Pulmonary artery endothelial cell (primary cell): ENCODE results near the gene DHX58. TPM values are rescaled to one million over a fixed set of nuclear protein-coding genes. Genes with fewer than 3 reads are reported as not detected.

Experiments
- DNase-seq: peaks from one replicate; pipeline ENCODE4 v3.0.0-alpha.2; 2011; ENCODE audit warnings: low read depth, low spot score
- total RNA-seq: library from RNA; depleted of rRNA; stranded (reverse); fragments of >200 nt; gene quantifications from 2 replicates; pipeline ENCODE4 v1.2.3, GENCODE V29; 2014

Gene DHX58
- total RNA-seq, 1 donor from 2014 or later: 9.6 TPM

DNA sequence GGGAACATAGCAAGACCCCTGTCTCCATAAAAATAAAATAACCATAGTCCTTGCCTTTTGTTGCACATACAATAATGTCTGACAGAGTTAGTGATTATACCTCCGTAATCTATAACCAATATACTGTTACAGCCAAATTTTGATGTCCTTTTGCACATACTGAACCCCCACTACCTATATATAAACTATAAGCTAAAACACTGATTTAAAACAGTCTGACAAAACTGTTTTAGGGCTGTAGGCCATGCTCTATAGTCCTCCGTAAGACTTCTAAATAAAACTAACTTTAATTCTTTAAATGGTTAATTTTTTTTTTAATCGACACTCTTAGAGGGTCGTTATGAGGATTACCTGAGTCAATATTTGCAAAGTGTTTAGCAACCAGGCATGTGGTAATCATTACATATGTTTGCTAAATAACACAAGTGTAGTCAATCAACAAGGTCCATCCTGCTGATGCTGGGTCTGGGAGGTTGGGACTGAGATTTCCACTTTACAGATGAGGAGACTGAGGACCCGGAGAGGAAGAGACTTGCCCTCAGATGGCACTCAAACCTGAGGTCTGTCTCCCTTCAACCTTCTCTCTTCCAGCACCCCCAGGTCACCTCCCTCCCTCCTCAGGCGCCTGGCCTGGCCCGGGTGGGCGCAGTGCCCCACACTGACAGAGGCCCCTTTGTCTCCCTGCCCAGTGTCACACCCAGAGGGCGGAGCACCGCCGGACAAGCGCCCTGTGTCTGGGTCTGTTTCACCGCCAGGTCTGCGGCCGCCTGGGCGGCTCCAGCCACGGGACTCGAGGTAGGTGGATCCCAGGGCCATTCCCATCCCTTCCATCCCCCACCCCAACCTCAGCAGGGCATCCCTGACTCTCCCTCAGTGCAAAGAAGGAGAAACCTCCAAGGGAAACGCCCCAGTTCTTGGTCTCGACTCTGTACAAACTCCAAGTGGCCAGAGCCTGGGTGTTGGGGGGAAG, 24.5 kb downstream of the DHX58 start:
- no peak for DNase-seq

DNA sequence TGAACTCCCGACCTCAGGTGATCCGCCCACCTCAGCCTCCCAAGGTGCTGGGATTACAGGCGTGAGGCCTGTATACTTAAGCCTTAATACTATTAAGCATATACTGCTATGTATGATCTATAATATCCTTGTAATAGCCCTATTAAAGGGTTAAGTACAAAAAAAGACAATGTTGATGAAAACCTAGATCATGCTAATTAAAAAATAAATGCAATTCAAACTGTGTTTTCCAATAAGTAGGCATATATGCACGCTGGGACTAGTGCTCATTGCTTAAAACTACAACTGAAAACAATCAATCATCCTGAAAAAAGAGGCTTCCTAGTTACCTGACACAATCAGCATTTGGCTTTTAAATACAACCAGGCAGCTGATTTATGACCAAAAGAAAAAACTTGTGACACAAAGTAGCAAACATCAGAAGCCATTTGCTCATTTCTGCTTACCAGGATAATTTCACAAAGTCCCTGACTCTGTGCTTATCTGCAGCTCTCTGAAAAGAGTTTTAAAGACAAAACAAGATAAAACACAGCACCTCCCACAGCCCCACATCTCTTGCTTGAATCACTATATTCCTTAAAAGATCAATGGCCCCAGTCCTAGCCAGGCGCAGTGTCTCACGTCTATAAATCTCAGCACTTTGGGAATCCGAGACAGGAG, 25.3 kb downstream of the DHX58 start:
- DNase-seq: no peak

DNA sequence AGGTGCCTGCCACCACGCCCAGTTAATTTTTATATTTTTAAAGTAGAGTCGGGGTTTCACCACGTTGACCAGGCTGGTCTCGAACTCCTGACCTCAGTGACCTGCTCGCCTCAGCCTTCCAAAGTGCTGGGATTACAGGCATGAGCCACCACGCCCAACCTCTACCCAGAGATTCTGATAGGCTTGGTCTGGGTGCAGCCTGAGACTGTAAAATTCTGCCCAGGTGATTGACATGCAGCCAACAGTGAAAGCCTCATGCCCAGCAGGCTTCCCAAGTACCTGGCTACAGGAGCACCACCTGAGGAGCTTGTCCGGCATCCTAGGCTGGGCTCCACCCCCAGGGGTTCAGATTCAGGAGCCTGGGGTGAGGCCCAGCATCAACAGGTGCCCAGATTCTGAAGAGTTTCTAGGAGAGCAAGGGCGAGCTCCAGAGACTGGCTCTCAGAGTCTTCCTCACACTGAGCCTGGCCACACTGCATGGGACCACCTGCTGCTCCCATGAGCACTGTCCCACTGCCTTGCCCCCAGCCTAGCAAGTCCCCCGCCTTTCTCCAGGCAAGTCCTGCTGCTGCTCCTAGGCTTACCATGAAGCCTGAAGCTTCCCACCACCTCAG, 30.9 kb downstream of the DHX58 start:
- DNase-seq: no peak

DNA sequence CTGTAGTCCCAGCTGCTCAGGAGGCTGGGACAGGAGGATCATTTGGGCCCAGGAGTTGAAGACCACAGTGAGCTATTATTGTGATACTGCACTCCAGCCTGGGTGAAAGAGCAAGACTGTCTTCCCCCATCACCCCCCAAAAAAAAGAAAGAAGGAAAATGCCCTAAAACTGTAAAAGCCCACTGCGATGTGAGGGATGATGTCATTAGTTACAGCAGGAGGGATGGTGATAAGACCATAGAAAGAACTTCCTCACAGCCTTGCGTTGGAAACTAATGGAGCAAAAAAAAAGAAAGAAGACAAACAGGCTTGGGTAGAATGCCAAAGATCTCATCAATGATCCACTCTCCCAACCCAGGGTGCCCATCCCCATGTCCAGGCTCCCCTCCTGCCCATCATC, 33.0 kb downstream of the DHX58 start:
- DNase-seq: no peak

DNA sequence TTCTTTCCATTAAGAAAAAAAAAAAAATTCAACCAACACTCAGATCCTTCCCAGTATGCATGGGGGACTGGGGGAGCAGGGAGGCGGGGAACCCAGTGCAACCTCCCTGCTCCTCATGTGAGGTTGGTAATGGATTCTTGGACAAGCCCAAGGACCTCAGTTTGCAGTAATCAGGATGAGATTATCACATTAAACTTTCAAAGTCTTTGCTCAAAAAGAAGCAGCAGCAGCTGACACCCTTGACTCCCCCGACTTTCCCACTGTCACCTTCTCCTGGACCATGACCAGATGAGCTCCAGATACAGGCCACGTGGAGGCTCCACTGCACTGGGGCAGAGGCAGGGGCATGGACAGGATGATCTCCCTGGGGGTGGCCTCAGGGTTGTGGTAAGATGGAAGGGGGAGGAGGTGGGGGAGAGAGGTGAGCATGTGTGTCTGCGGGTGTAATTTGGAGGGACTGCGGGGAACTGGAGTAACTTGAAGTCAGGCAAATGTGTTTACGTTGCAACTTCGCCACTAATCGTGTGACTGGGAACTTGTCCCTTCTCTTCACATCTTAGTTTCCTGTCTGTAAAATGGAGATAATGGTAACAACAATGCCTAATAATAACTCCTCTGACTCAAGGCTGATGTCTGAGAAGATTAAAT, 34.0 kb downstream of the DHX58 start:
- DNase-seq: no peak

DNA sequence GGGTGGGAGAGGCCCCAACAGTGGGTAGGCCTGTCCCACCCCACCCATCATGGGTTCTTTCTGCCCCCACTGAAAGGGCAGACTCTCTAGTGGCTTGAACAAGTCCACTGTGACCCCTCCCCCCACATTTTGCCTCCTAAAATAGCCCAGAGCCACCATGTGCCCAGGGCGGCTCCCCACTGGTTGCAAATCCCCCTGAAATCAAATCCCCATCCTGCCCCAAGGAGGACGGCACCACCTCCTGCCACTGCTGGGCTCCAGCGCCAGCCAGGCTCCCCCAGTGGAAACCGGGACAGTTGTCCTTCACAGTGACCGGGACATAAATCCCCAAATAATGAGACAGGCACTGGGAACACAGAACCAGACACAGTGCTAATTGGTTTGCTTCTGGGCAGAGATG, 34.8 kb downstream of the DHX58 start:
- no peak for DNase-seq

DNA sequence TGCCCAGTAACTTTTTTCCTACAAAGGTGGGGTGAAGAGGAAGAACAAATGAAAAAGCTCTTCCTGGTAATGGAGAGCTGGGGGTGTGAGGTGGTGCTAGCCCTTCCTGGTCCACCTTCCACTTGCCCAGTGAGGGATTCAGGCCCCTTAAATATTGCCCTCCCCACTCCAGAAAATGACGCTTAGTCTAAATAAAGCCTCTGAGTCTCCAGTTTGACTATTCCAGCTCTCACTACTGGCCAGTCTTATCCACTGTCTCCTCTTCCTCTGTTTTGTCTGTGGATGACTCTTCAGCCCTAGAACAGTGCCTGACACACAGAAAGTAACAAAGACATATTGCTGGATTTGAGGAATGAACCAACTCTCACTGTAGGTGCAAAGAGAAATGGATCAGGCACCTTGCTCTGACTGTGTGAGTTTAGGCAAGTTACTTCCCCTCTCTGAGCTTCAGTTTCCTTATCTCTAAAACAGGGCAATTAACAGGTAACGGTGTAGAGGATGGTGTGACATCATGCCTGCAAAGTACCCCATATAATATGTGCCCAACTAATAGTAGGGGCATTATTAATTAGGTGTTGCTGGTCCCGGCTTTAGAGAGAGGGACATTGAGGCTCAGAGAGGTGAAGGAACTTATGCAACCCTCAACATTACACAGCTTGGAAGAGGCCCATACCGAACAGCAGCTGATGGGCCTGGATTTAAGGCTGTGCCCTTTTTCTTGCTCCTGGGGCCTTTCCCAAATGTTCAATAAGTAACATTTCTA, 35.5 kb downstream of the DHX58 start:
- no peak for DNase-seq

DNA sequence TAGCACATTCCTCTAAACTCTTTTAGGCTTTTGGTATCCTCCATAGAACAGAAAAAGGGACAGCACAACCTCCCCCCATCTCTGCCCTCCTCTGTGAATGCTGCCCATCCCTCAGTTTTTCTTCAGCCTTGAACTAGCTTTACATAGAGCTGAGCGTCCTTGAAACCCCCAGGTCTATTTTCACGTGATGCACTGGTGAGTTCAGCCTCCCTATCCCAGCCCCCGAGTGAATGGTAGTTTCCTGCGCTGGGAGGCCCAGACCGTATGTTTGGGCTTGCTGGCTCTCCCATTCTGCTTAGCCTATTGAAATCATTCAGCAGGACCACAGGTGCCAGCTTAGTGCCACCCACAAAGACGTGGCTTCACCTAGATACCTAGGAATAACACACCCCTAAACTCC, 36.7 kb downstream of the DHX58 start:
- no peak for DNase-seq

DNA sequence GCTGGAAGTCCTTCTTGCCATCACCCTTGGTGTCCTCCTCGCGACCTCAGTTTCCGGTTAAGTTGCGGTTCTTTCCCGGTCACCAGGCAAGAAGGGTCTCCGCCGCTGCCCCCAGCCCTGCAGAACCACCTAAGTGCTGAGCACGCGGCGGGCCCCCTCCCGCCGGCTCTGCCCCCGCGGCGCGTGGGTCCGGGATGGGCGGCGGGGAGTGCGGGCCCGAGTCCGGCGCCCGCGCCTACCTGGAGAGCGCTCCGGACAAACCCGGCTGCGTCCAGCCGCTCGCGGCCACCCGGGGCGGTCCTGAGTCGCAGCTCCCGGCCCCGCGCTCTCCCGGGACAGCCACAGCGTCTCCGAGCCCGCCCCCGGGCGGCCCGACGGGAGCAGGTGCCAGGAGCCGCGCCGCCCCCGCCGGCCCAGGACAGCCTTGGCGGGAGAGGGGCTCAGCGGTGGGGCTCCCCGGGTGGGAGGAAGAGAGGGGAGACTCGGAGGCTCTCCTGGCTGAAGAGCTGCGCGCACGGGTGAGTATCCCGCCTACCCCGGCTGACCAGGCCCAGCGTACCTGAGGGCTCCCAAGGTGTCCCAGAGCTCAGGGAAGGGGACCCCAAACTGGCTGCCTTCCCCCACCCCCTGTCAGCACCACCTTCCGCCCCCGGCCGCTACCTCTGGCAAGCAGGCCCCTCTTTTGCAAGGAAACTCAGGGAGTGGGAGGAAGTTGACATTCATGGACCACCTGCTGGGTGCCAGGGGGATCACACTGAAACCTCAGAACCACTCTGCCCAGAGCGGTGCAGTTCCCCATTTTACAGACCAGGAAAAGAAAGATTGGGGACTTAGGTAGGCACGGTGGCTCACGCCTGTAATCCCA, 40.0 kb downstream of the DHX58 start:
- DNase-seq: no peak

DNA sequence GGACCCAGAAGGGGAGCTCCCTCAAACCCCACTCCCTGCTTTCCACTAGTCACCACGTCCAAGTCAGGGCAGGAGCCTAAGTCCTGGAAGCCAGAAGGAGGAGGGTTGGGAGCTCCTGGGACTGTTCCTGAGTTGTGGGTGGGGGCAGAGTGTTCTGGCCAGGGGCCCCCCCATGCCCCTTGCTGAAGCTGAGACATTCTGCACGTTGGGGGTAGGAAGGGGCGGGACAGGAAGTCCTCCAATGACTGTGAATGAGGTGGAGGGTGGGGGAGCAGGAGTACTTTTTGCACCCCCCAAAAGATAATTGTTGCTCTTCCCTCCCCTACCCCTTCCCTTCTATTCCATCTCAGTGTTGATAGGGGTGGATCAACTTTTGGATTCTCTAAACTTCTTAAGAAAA, 40.7 kb downstream of the DHX58 start:
- no peak for DNase-seq

DNA sequence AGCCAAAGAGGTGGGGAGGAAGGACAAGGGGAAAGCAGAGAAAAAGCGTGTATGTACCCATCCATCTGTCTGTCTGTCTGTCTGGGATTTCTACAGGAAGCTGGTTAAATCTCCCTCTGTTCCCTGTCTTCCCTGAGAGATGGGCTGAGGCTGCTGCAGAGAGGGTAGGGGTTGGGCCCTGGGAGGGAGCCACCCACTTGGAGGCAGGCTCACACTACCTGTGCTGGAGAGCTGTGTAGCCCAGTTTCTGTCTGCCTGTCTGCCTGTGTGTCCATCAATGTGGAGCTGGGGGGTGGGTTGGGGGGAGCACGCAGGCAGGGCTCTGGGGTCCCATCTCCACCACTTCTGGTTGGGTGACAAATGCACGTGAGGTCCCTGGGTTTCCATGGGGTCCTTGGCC, 43.5 kb downstream of the DHX58 start:
- DNase-seq: no peak

DNA sequence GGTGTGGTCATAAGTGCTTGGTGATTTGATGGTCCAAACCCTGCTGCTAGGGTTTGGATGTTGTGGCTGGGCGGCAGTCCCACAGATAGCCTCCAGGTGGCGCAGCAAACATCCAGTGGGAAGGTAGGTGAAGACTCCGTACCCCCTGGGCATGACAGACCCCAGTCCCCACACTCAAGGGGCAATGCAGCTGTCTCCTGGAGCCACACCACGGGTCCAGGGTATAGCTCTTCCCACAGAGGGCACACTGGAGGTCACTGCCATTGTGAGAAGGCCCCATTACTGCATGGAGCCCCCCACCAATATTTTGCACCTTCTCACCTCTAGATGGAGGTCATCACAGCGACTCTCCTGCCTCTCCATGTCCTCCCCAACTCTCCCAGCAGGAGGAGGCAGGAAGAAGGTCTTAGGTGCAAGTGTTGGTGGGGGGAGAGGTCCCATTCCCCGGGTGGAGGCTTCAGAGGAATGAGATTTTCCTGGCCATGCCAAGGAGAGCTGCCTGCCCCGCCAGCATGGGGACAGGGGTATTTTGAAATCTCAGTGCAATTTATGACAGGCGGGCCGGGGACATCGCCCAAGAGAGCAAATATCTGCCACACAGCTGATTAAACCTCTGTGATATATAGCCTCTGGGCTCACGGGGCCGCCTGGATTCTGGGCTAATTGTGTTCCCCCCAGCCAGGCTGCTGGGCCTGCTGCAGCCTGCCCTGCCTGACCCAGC, 45.0 kb downstream of the DHX58 start:
- no peak for DNase-seq

DNA sequence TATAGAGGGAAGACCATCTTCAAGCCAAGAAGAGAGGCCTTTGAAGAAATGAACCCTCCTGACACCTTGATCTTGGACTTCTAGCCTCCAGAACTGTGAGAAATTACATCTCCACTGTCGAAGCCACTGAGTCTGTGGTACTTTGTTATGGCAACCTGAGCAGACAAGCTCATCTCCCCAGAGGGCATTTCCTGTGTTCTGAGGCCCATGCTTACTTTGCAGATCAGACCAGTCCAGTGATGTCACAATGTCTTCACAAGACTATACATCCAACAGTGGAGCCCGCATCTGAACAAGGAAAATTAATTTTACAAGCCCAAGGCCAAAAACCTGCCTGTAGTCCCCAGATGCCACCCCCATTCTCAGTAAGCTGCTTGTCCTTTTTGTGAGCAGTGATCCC, 47.3 kb downstream of the DHX58 start:
- DNase-seq: no peak

DNA sequence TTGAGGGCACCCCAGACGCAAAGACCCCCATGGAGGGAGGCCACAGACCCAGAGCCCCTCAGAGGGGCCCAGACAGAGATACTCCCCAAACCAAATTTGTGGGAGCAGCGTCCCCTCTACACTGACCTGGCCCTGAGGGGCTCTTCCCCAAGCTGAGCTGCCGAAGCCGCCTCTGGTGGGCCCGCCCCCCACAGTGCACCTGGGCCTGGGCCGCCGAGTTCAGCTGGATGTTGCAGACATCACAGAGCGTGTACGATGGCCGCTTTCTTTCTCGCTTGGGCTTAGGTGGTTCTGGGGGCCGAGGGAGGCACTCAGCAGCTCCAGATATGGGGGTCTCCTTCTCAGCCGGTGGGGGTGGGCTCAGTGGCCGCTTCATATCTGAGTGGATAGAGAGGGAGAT, 49.8 kb downstream of the DHX58 start:
- DNase-seq: no peak

DNA sequence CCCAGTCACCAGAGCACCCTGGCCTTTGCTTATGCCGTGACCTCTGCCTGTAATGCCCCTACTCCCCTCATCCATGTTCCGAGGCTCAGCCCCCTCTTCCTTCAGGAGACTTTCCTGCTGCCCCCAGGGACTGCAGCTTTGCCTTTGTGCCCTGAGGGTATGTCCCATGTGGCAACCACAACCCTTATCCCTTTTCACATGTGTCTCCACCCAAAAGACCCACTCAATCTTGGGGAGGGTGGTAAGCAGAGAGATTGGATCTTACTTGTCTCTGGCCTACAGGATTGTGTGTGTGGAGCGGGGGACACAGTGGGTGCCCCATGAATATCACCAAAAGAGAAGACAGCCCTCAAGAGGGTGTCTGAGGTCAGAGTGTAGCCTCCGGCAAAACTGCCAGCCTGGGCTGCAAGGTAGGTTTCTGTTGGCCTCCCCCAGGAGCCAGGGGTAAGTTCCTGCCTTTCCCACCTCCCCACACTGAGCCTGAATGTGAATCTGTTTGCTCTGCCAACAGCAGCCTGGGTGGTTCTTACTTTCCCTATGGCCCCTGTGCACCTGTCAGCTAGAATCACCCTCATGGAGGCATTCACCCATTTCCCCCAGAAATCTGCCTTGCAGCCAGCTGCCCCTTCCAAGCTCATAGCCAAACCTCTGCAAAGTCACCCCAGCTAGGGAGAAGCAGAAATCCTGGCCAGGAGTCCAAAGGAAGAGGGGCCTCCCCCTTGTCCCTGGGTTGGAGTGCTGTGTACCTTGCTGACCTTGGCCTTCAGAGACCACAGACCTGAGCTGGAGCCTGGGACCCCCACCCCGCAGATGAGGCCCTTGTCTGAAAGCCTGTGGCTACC, 50.6 kb downstream of the DHX58 start:
- DNase-seq: no peak

DNA sequence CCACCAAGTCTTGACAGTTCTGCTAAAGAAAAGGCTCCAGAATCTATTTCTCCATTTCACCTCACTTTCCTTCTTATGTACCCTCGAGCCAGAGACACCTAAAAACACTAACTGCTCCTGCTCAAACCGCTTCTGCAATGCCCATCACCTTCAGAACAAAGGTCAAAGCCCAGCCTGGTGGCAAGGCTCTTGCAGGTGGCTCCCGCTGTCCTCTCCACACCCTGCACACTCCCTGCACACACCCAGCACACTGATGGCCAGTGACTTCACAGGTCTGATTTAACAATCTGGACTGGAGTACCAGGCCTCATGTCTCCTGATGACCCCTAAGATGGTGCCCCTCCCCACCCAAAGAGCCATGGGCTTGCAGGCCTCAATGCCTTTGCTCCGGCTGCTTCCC, 52.3 kb downstream of the DHX58 start:
- DNase-seq: no peak

DNA sequence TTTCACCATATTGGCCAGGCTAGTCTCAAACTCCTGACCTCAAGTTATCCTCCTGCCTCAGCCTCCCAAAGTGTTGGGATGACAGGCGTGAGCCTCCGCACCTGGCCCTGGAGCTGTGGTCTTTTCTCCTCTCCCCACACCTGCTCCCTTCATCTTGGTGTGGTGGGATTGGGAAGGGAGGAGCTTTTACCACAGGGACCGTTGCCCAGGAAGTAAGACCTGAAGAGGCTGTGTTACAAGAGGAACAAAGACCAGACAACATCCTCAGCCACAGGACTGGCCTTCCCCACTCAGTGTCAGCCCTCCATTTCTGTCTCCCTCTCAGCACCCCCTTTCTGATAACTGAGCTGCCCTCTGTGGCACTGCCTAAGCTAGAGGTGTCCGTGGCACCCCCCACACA, 52.7 kb downstream of the DHX58 start:
- no peak for DNase-seq

DNA sequence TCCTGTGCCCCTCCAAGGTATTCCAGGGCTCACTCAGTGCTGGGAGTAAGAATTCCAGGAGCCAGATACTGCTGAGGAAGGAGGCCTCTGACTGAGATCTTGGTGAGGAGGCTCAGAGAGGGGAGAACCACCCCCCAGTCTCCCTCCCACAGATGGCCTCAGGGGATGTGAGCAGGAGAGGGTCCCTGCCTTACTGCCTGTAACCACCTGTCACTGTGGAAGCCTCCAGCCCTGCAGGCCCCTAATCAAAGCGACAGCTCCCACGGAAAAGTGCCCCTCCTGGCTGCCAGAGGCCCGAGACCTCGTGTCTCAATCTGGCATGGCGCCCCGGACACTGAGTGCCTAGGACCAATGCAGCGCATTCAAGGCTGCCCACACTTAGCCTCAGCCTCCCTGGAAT, 54.5 kb downstream of the DHX58 start:
- no peak for DNase-seq

DNA sequence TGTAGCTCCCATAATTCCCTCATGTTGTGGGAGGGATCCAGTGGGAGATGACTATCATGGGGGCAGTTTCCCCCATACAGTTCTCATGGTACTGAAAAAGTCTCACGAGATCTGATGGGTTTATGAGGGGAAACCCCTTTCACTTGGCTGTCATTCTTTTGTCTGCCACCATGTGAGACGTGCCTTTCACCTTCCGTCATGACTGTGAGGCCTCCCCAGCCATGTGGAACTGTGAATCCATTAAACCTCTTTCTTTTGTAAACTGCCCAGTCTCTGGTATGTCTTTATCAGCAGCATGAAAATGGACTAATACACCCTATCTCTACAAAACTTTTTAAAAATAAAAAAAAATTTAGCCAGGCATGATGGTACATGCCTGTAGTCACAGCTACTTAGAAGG, 55.9 kb downstream of the DHX58 start:
- no peak for DNase-seq
